ENCODE data around the gene MYO1C. TPM values are rescaled to one million over a fixed set of nuclear protein-coding genes. Genes with fewer than 3 reads are reported as not detected.

MYO1C gene
- total and polyA plus RNA-seq, 2 of the 8 experiments (the other 6 are each of a cell fraction or from before 2014, with no cell fraction given) = 40.1 to 78.6 TPM

- no peak overlapping the region for H4K5ac ChIP-seq (ENCODE audit: insufficient read length, low read depth, low read length)
- H3K23ac ChIP-seq (ENCODE audit: insufficient read length) = no peak overlapping the region
- no peaks in the 10 kb centered on the region for H3K27me3 ChIP-seq (replicated peaks in 1 of 4; ENCODE audit: control insufficient read depth in 3 of 4, extremely low read depth in 1 of 4, insufficient read depth in 3 of 4, low read length in 3 of 4)
- TF ChIP-seq USF2 (IDR thresholded peaks at IDR 0.05; ENCODE audit: low read length) (no peak), CTCF (IDR thresholded peaks at IDR 0.05; ENCODE audit: control extremely low read depth in 1 of 3, insufficient read depth in 1 of 3, low read depth in 1 of 3, low read length in 3 of 3) (no peak), CHD1 (IDR thresholded peaks at IDR 0.05; ENCODE audit: low read depth, low read length) (no peak), ATF3 (IDR thresholded peaks at IDR 0.05; ENCODE audit: insufficient read depth, low read depth, low read length) (no peak), SIN3A (conservative IDR thresholded peaks at IDR 0.05 in 1 of 2, IDR thresholded peaks at IDR 0.05 in 1 of 2; ENCODE audit: low read depth in 1 of 2, low read length in 2 of 2) (no peak), CHD2 (IDR thresholded peaks at IDR 0.05; ENCODE audit: low read length) (no peak), CBX5 (IDR thresholded peaks at IDR 0.05; ENCODE audit: low read depth, low read length) (no peak), TCF12 (IDR thresholded peaks at IDR 0.05; ENCODE audit: low read depth, low read length) (no peak)
- H3K36me3 ChIP-seq (ENCODE audit: control insufficient read depth in 2 of 4, insufficient read depth in 4 of 4, low read length in 3 of 4) = no peaks in the 10 kb centered on the region; a peak in 1 of 8 replicates
- POLR2A ChIA-PET (ENCODE audit: partially characterized antibody) = interaction anchor here (2.9 to 3.3 kb wide), 2 partner anchors 11 to 12 kb away, joined by 9 to 17 read pairs; partner anchors contain the start of genes INPP5K and MYO1C
- no peak overlapping the region for H4K8ac ChIP-seq (ENCODE audit: extremely low read depth, insufficient read depth, low read length)
- no peak overlapping the region for H4K91ac ChIP-seq (replicated peaks; ENCODE audit: insufficient read length, low read length)
- H2BK20ac ChIP-seq (ENCODE audit: low read length) = no peak overlapping the region
- DNase-seq (ENCODE audit: low read depth in 1 of 2, low spot score in 2 of 2) = no peak
- H3K9ac ChIP-seq (replicated peaks in 1 of 4; ENCODE audit: extremely low read depth in 1 of 4, low read depth in 3 of 4, low read length in 3 of 4) = no peak overlapping the region
- no peaks in the 10 kb centered on the region for H3K79me1 ChIP-seq (ENCODE audit: low read depth, low read length)
- H3K18ac ChIP-seq (ENCODE audit: extremely low read depth, low read length) = no peak overlapping the region
- no peaks in the 10 kb centered on the region for H3K23me2 ChIP-seq (ENCODE audit: low read depth, low read length)
- CTCF ChIA-PET (ENCODE audit: partially characterized antibody) = interaction anchor here (1.4 to 5.1 kb wide), 3 partner anchors 8 to 17 kb away, joined by 4 to 30 read pairs (median 5); partner anchors contain the start of gene INPP5K
- no peaks in the 10 kb centered on the region for H3K4me1 ChIP-seq (replicated peaks in 1 of 4; ENCODE audit: control insufficient read depth in 3 of 4, insufficient read depth in 4 of 4, low read length in 3 of 4)
- H2BK12ac ChIP-seq (ENCODE audit: low read depth, low read length) = no peak overlapping the region
- FAIRE-seq = no peak
- peaks cover 0 to 3% of the 10 kb centered on the region in 2 experiments for H4K20me1 ChIP-seq (replicated peaks in 1 of 2; ENCODE audit: control insufficient read depth in 1 of 2, insufficient read depth in 2 of 2, low read length in 2 of 2)
- H3K14ac ChIP-seq (ENCODE audit: insufficient read length) = no peak overlapping the region
- H3K79me2 ChIP-seq (ENCODE audit: control insufficient read depth in 1 of 2, insufficient read depth in 2 of 2, low read length in 2 of 2) = no peaks in the 10 kb centered on the region
- H2BK5ac ChIP-seq (ENCODE audit: low read depth, low read length) = no peak overlapping the region
- no peak overlapping the region for H3K27ac ChIP-seq (ENCODE audit: low read depth, low read length)
- no peak overlapping the region for H3K56ac ChIP-seq (replicated peaks; ENCODE audit: insufficient read length, low read depth, low read length)
- H3K4ac ChIP-seq (replicated peaks; ENCODE audit: insufficient read length, low read depth, low read length) = no peak overlapping the region
- WGBS, 2 experiments (ENCODE audit: extremely low coverage in 1 of 2, insufficient coverage in 1 of 2, insufficient read length in 1 of 2, insufficient replicate concordance in 2 of 2, low coverage in 1 of 2, low lambda C conversion rate in 2 of 2, missing lambda C conversion rate in 1 of 2) = 89% methylated on average over 10 of the region's 10 CpGs; no CpG with 5 or more reads in 1 of the 2 experiments
- H3K4me2 ChIP-seq (ENCODE audit: insufficient read depth in 1 of 2, low read depth in 2 of 2, low read length in 2 of 2) = no peak overlapping the region
- H2BK120ac ChIP-seq (replicated peaks; ENCODE audit: low read depth, low read length) = no peak overlapping the region
- no peak overlapping the region for H2AK5ac ChIP-seq (ENCODE audit: low read depth, low read length)
- H3K4me3 ChIP-seq (ENCODE audit: extremely low read depth in 1 of 4, insufficient read depth in 2 of 4, low read depth in 3 of 4, low read length in 4 of 4) = no peak overlapping the region
- H3K9me3 ChIP-seq (ENCODE audit: insufficient read depth in 2 of 2, low read depth in 1 of 2, low read length in 1 of 2) = no peaks in the 10 kb centered on the region
- no peak overlapping the region for H2AFZ ChIP-seq (ENCODE audit: low read length)
- no peak overlapping the region for H2BK15ac ChIP-seq (ENCODE audit: low read length)
Observed at GRCh38 chr17:1503699-1504098, 11.2 kb upstream of the MYO1C start.
